ENCODE results near the gene SEZ6L. TPM values are rescaled to one million over a fixed set of nuclear protein-coding genes. Genes with fewer than 3 reads are reported as not detected.
A peak's percentile ranks its signal among the peaks of the same experiment; 100 is the strongest.

SEZ6L gene
- total RNA-seq, 1 donor from 2014 or later, result 2.2 TPM

- DNase-seq (ENCODE audit: low spot score), result no peak
Measured at GRCh38 chr22:26174280-26174679, 5.0 kb downstream of the SEZ6L start.

GRCh38 chr22:26182723-26183122 is 13.5 kb downstream of the SEZ6L start:
- no peak for DNase-seq (ENCODE audit: low spot score)

GRCh38 chr22:26185190-26185589 is 15.9 kb downstream of the SEZ6L start:
- no peak for DNase-seq (ENCODE audit: low spot score)

- no peak for DNase-seq (ENCODE audit: low spot score)
Measured at GRCh38 chr22:26188341-26188740, 19.1 kb downstream of the SEZ6L start.

- no peak for DNase-seq (ENCODE audit: low spot score)
Measured at GRCh38 chr22:26194313-26194712, 25.1 kb downstream of the SEZ6L start.

- DNase-seq (ENCODE audit: low spot score), result no peak
Measured at GRCh38 chr22:26194877-26195276, 25.6 kb downstream of the SEZ6L start.

- DNase-seq (ENCODE audit: low spot score), result no peak
Measured at GRCh38 chr22:26196657-26197056, 27.4 kb downstream of the SEZ6L start.

GRCh38 chr22:26197425-26197824 is 28.2 kb downstream of the SEZ6L start:
- DNase-seq (ENCODE audit: low spot score), result no peak

GRCh38 chr22:26199665-26200064 is 30.4 kb downstream of the SEZ6L start:
- DNase-seq (ENCODE audit: low spot score), result no peak

- DNase-seq (ENCODE audit: low spot score), result no peak
Measured at GRCh38 chr22:26202280-26202924, 33.1 kb downstream of the SEZ6L start.

- no peak for DNase-seq (ENCODE audit: low spot score)
Measured at GRCh38 chr22:26205494-26205893, 36.2 kb downstream of the SEZ6L start.

- DNase-seq (ENCODE audit: low spot score), result no peak
Measured at GRCh38 chr22:26210334-26210733, 41.1 kb downstream of the SEZ6L start.

- no peak for DNase-seq (ENCODE audit: low spot score)
Measured at GRCh38 chr22:26213826-26214225, 44.6 kb downstream of the SEZ6L start.

GRCh38 chr22:26214466-26214865 is 45.2 kb downstream of the SEZ6L start:
- no peak for DNase-seq (ENCODE audit: low spot score)

- peak; percentile 11 for DNase-seq (ENCODE audit: low spot score)
Measured at GRCh38 chr22:26215736-26216135, 46.5 kb downstream of the SEZ6L start.

GRCh38 chr22:26225207-26225606 is 55.9 kb downstream of the SEZ6L start:
- DNase-seq (ENCODE audit: low spot score), result no peak

- no peak for DNase-seq (ENCODE audit: low spot score)
Measured at GRCh38 chr22:26226538-26227297, 57.5 kb downstream of the SEZ6L start.

GRCh38 chr22:26229910-26230309 is 60.6 kb downstream of the SEZ6L start:
- DNase-seq (ENCODE audit: low spot score), result no peak

GRCh38 chr22:26234296-26234695 is 65.0 kb downstream of the SEZ6L start:
- DNase-seq (ENCODE audit: low spot score), result no peak

- DNase-seq (ENCODE audit: low spot score), result no peak
Measured at GRCh38 chr22:26235792-26236487, 66.7 kb downstream of the SEZ6L start.

- no peak for DNase-seq (ENCODE audit: low spot score)
Measured at GRCh38 chr22:26236991-26237390, 67.7 kb downstream of the SEZ6L start.

- no peak for DNase-seq (ENCODE audit: low spot score)
Measured at GRCh38 chr22:26238596-26238995, 69.3 kb downstream of the SEZ6L start.

- no peak for DNase-seq (ENCODE audit: low spot score)
Measured at GRCh38 chr22:26239581-26239980, 70.3 kb downstream of the SEZ6L start.
